Astrocyte of the cerebellum (primary cell): ENCODE results near the gene ZNF630.
"Not testable (repeated sequence)": the region's sequence is repeated elsewhere in the genome, so short reads cannot be mapped to it uniquely, and the experiment has no call there.

Source experiments
- DNase-seq: peaks from one replicate; pipeline ENCODE4 v3.0.0-alpha.2; 2011; ENCODE audit warnings: low read depth
- H3K4me3 ChIP-seq: 2 replicates; pipeline ENCODE4 v1.5.1; 2011; ENCODE audit warnings: mild to moderate bottlenecking, low read depth, low read length, moderate library complexity
- in situ Hi-C: cut with HindIII; loops from 2 replicates; pipeline ENCODE4 v1.10.0; 2017; ENCODE audit warnings: low sequenced_read_pairs
- TF ChIP-seq, protein P1 (sequence below): IDR thresholded peaks from 2 replicates; pipeline ENCODE4 v1.5.1; 2012; ENCODE audit warnings: low read length, low read depth, moderate library complexity, mild to moderate bottlenecking; ENCODE audit errors: missing control alignments

The ZNF630 gene

DNA sequence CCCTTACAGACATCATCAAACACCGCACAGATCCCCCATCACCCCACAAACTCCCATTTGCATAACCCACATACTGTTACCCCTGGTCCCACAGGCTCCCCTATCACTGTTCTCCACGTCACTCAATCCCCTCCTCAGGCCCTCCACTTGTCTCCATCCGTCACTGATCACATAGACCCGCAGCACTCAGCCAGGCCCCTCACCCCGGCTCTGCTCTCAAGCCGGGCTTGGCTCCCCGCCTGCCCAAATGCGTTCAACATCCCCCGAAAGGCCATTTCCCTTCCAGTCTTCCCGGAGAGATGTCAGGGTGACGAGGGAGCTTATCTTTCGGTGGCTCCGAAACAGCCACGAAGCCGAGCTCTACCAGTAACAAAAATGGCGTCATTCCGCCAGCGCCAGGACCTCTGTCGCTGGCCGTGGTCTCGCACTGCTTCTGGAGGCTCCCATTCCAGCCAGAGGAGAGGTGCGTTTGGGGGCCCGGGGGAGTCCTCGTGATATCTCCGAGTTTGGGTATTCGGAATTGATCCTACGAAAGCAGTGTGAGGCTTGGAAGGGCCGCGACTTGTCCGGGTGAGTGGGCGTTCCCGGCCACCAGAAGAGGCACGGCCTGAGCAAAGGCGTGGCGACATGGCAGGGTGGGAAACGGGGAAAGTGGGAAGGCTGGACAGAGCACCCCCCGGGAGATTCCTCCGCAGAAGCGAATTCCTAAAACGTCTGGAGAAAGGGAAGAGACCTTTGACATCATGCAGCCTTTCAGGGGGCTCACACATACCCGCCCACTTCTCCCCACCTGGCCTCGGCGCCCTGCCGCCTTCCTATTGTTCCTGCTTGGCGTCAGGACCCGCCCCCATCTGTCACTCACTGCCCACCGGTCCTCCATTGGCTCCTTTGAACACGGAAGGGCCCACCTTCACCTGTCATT lies at the start of gene ZNF630:
ZNF630 (minus strand) TSS at position 577 of the 922 bp plus-strand sequence. CDS start 4,754 bp downstream, outside the sequence.
- TF ChIP-seq, protein P1, sequence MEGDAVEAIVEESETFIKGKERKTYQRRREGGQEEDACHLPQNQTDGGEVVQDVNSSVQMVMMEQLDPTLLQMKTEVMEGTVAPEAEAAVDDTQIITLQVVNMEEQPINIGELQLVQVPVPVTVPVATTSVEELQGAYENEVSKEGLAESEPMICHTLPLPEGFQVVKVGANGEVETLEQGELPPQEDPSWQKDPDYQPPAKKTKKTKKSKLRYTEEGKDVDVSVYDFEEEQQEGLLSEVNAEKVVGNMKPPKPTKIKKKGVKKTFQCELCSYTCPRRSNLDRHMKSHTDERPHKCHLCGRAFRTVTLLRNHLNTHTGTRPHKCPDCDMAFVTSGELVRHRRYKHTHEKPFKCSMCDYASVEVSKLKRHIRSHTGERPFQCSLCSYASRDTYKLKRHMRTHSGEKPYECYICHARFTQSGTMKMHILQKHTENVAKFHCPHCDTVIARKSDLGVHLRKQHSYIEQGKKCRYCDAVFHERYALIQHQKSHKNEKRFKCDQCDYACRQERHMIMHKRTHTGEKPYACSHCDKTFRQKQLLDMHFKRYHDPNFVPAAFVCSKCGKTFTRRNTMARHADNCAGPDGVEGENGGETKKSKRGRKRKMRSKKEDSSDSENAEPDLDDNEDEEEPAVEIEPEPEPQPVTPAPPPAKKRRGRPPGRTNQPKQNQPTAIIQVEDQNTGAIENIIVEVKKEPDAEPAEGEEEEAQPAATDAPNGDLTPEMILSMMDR: no peak
- peak within 1 kb of the TSS; percentile 61 for H3K4me3 ChIP-seq
- in situ Hi-C loops: no loop called here
- peak; percentile 9 for DNase-seq

DNA sequence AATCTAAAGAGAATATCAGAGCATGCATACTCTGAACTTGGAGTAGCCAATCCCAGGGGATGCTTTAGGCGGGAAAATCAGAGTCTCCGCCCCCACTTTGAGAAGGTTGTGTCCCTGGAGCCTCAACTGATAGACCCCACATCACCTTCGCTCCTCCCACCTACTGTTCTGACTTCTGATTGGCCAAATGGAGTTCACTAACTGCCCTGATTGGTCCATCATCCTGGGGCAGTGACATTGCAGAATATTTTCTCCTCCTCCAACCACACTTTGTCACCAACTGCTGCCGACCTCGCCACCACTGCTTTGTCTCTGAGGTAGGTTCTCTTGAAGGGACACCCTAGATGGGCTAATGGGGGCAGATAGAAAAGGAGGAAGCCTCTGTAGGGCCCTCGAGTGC lies 36.3 kb upstream of the ZNF630 start:
- in situ Hi-C loops: no loop called here

DNA sequence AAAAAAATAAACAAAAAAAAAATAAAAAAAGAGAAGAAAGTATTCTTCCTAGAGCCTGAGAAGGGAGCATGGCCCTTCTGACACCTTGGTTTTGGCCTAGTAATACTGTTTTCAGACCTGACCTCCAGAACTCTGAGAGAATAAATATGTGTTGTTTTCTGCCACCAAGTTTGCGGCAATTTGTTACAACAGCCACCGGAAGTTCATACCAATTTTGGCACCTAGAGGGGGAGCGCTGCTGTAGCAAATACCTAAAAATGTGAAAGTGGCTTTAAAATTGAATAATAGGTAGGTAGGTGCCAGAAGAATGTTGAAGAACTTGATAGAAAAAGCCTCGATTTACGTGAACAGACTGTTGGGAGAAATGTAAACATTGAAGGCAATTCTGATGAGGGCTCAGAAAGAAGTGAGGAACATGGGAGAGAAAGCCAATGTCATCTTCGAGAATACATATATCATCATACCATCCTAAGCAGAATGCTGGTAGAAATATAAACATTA lies 31.5 kb upstream of the ZNF630 start:
- TF ChIP-seq, protein P1: no peak
- no peak overlapping the region for H3K4me3 ChIP-seq
- in situ Hi-C loops: no loop called here
- no peak for DNase-seq

More for the DNA sequence above, 36.3 kb upstream of the ZNF630 start:
- H3K4me3 ChIP-seq: no peak overlapping the region
- TF ChIP-seq, protein P1: no peak
- no peak for DNase-seq

DNA sequence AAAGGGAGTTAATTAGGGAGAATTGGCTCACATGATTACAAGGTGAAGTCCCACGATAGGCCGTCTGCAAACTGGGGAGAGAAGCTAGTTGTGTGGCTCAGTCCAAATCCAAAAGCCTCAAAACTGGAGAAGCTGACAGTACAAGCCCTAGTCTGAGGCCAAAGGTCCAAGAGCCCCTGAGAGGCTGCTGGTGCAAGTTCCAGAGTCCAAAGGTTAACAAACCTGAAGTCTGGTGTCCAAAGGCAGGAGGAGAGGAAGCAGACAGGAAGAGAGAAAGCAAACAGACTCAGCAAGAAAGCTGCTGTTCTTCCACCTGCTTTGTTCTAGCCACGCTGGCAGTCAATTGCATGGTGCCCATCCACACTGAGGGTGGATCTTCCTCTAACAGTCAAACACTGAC lies 30.0 kb upstream of the ZNF630 start:
- no peak for DNase-seq
- no peak overlapping the region for H3K4me3 ChIP-seq
- TF ChIP-seq, protein P1: no peak
- in situ Hi-C loops: no loop called here

DNA sequence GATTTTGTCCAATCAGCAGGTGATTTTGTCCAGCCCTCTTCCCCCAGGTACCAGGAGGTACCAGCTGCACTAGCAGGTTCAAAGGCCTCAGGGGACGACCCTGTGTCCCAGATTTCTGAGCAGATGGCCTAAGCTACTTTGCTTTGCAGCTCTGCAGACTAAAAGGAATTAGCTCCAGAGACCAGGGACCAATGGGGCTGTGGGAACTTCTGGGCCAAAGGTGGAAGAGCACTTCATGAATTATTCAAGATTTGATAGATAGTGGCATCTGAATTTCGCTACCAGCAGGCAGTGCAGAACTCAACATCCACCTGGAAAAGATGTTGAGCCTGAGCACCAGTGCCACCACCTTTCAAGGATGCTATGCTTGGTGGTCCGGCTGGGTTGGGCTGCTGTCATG lies 21.1 kb upstream of the ZNF630 start:
- H3K4me3 ChIP-seq, DNase-seq, in situ Hi-C loops: not testable (repeated sequence)

DNA sequence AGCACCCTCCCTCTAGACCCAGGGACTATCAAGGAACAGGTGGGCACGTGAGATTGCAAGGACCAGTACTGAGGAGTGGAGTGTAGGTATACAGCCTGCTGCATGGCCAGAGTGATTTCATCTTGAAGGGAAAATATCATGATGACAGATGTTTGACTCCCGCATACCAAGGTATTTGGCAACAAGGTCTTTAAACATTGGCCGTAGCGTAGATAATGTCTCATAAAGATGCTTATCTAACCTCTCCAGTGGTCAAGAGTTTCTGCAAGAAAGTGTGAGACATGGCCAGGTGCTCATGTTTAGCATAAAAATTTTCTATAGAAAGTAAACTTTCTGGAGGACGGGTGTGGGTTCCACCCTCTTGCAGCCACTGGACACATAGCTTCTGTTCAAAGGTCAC lies 18.7 kb upstream of the ZNF630 start:
- in situ Hi-C loops: no loop called here
- no peak for DNase-seq
- no peak overlapping the region for H3K4me3 ChIP-seq
- TF ChIP-seq, protein P1: no peak

DNA sequence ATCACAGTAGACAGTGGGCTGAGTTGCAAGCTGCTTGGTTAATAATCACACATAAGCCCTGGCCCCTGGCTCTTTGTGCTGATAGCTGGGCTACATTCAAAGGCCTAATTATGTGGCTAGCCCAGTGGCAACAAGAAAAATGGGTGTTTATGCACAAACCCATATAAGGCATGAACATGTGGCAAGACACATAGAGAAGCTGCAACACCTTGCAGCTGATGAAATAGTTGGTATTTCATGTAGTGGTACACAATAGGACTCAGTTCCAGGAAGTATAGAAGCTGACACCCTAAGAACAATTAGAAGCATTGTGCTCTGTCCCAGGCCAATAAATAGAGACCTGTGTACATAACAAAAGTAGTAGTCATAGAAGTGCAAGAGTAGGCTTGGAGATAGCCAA lies 14.6 kb upstream of the ZNF630 start:
- in situ Hi-C loops: no loop called here
- no peak overlapping the region for H3K4me3 ChIP-seq
- no peak for DNase-seq
- TF ChIP-seq, protein P1: no peak
